Heart left ventricle (tissue), 13 donors: ENCODE measurements around the gene CCNL2.

Source experiments
- CTCF ChIP-seq, 12 donors: fragments of 200-600 bp; sonication (generic) in 4 of 12; IDR thresholded peaks; one replicate each; pipeline versions ENCODE4 v1.5.0 to v1.8.0; 2018 to 2022; ENCODE audit warnings: antibody characterized with exemption in 12 of 12, mild to moderate bottlenecking in 5 of 12
- POLR2A ChIP-seq, 2 donors: fragments of 450-650 bp; IDR thresholded peaks; one replicate each; pipeline ENCODE4 v1.6.1; 2017; ENCODE audit warnings: antibody characterized with exemption in 2 of 2, mild to moderate bottlenecking in 2 of 2, moderate library complexity in 2 of 2
- donor health status: ischemic (EF 13 %, LVEDD 7.1; RV severe dilation, severe dysfunction).
- donor health status: DM: no; HTN: yes; CAD: no.
- donor health status: DM: no; HTN: no; CAD: no.
- donor health status: ischemic (EF 25% LVEDD 6.9; RV normal size, moderate dysfunction).
- donor health status: ischemic (EF 25% LVEDD 5.7; RV mildly dilated, moderate dysfunction).
- donor health status: ischemic (EF 35%, LVEDD 5.7; RV mildly dilated, moderate dysfunction).
- donor health status: nonischemic (EF 11% LVEDD 7.7; RV severe dilation, severe dysfunction).
- donor health status: DM: yes; HTN: yes; CAD: no.
- donor health status: PGD.
- donor health status: ischemic (EF 29% LVEDD 5.4; RV normal size, mild dysfunction).
- donor health status: nonischemic (EF 23%, LVEDD 6.1; RV moderate dilation, normal function).

GRCh38 chr1:1340791-1341548, 58.2 kb downstream of the CCNL2 start:
- no peak for TF ChIP-seq POLR2A (IDR thresholded peaks at IDR 0.05)
- no peak for TF ChIP-seq CTCF (IDR thresholded peaks at IDR 0.05)
